Endothelial cell of umbilical vein (primary cell): ENCODE measurements around the gene NTN5.

Experiments
- CTCF ChIP-seq, 2 donors: IDR thresholded peaks; 1 replicate in 1 of 2; 2 replicates in 1 of 2; pipeline ENCODE4 v1.5.1; 2011; ENCODE audit warnings: low read length in 2 of 2, mild to moderate bottlenecking in 2 of 2, moderate library complexity in 2 of 2, control low read depth in 1 of 2, inconsistent platforms in 1 of 2, low read depth in 1 of 2; ENCODE audit not compliant: insufficient read depth in 1 of 2; ENCODE audit errors: extremely low read depth in 1 of 2
- EZH2 ChIP-seq: IDR thresholded peaks from 2 replicates; pipeline ENCODE4 v1.6.1; 2012; ENCODE audit warnings: borderline replicate concordance, low read depth, mild to moderate bottlenecking, moderate library complexity, low read length, inconsistent platforms; ENCODE audit not compliant: severe bottlenecking
- POLR2A ChIP-seq: IDR thresholded peaks from 2 replicates; pipeline ENCODE4 v1.6.1; 2012; ENCODE audit warnings: low read depth, mild to moderate bottlenecking, control low read depth, low read length

- TF ChIP-seq CTCF (IDR thresholded peaks at IDR 0.05; ENCODE audit: extremely low read depth in 1 of 2, insufficient read depth in 1 of 2, low read depth in 1 of 2, low read length in 2 of 2), result no peak
- no peak for TF ChIP-seq POLR2A
- no peak for TF ChIP-seq EZH2
Measured at GRCh38 chr19:48716562-48717291, 43.9 kb upstream of the NTN5 start.
